ENCODE data around the gene MRPL46. TPM values are rescaled to one million over a fixed set of nuclear protein-coding genes. Genes with fewer than 3 reads are reported as not detected.
A peak's percentile ranks its signal among the peaks of the same experiment; 100 is the strongest.
"Not testable (repeated sequence)": the region's sequence is repeated elsewhere in the genome, so short reads cannot be mapped to it uniquely, and the experiment has no call there.

Gene MRPL46
- total RNA-seq, 1 donor from 2014 or later: 24.9 TPM

DNA sequence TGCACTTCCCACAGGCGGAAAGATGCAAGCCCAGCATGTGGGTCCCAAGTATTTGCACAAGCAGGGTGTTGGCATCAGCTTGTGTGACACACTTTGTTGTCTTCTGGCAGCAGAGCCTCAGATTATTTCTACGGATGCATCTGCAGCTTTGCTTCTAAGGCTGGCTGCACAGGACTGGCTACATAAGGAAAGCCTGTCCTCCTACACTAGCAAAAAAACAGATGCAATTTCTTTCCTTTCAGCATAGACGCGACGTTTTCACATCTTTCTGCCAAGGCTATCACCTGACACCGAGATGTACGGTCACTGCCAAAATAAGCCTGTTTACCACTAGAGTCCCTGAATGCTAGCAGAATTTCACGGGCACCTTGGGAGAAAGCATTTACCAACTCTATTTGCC lies 13.8 kb upstream of the MRPL46 start:
- Mint-ChIP-seq H3K36me3 (ENCODE audit: insufficient read depth) (peaks cover 5% of the 10 kb centered on the region), H3K4me1 (ENCODE audit: low read depth) (peaks cover 2% of the 10 kb centered on the region), H3K27ac (no peak overlapping the region), H3K9me3 (ENCODE audit: low read depth) (no peaks in the 10 kb centered on the region), H3K4me3 (ENCODE audit: low read depth) (no peak overlapping the region), H3K27me3 (peaks cover 6% of the 10 kb centered on the region)
- TF ChIP-seq, protein P1, sequence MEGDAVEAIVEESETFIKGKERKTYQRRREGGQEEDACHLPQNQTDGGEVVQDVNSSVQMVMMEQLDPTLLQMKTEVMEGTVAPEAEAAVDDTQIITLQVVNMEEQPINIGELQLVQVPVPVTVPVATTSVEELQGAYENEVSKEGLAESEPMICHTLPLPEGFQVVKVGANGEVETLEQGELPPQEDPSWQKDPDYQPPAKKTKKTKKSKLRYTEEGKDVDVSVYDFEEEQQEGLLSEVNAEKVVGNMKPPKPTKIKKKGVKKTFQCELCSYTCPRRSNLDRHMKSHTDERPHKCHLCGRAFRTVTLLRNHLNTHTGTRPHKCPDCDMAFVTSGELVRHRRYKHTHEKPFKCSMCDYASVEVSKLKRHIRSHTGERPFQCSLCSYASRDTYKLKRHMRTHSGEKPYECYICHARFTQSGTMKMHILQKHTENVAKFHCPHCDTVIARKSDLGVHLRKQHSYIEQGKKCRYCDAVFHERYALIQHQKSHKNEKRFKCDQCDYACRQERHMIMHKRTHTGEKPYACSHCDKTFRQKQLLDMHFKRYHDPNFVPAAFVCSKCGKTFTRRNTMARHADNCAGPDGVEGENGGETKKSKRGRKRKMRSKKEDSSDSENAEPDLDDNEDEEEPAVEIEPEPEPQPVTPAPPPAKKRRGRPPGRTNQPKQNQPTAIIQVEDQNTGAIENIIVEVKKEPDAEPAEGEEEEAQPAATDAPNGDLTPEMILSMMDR (IDR thresholded peaks at IDR 0.05; ENCODE audit: unreplicated experiment): no peak
- no peak for DNase-seq (ENCODE audit: low spot score, unreplicated experiment)

DNA sequence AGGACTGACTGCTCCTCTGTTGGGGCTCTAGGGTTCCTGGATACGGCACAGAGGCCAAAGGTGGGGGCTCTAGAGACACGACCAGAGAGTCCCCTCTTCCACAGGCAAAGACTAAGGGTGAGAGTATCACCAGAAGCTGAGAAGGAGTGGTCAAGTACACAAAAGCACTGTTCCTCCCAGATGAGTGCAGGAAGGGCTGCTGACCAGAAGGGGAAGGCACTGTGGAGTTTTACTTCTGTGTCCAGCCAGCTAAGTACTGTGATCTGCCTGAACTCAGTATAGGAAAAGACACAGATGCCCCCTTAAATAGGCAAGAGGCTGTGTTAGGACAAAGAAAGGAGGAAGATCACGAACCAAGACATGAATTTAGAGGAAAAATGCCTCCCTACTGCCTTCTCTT lies 12.0 kb upstream of the MRPL46 start:
- H3K9me3 Mint-ChIP-seq (ENCODE audit: low read depth): no peaks in the 10 kb centered on the region
- H3K36me3 Mint-ChIP-seq (ENCODE audit: insufficient read depth): peaks cover 5% of the 10 kb centered on the region
- TF ChIP-seq, protein P1 (IDR thresholded peaks at IDR 0.05; ENCODE audit: unreplicated experiment): no peak
- peaks cover 3% of the 10 kb centered on the region for H3K27me3 Mint-ChIP-seq
- H3K4me1 Mint-ChIP-seq (ENCODE audit: low read depth): no peaks in the 10 kb centered on the region
- no peak overlapping the region for H3K4me3 Mint-ChIP-seq (ENCODE audit: low read depth)
- DNase-seq (ENCODE audit: low spot score, unreplicated experiment): no peak
- no peak overlapping the region for H3K27ac Mint-ChIP-seq

DNA sequence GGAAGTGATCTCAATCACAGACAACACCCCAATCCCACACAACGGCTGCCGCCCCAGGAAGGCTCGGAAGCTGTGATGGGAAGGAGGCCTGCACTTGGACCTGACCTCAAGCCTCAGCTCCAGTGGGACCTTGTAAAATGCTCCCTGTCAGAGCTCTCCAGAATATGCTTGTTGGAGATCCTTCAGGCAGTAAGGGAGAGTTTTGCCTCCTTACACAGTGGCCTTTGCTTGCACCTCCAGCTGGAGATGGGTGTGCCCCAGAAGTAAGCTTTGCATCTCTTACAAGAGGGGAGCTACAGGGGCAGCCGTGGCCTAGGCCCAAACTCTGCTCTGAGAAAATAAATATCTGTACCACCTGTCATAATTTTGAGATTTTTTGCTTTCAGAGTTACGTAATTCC lies 10.7 kb upstream of the MRPL46 start:
- no peak overlapping the region for H3K4me3 Mint-ChIP-seq (ENCODE audit: low read depth)
- H3K4me1 Mint-ChIP-seq (ENCODE audit: low read depth): no peaks in the 10 kb centered on the region
- no peaks in the 10 kb centered on the region for H3K9me3 Mint-ChIP-seq (ENCODE audit: low read depth)
- no peak for DNase-seq (ENCODE audit: low spot score, unreplicated experiment)
- no peaks in the 10 kb centered on the region for H3K27me3 Mint-ChIP-seq
- H3K36me3 Mint-ChIP-seq (ENCODE audit: insufficient read depth): peaks cover 5% of the 10 kb centered on the region
- H3K27ac Mint-ChIP-seq: no peak overlapping the region
- TF ChIP-seq, protein P1 (IDR thresholded peaks at IDR 0.05; ENCODE audit: unreplicated experiment): no peak

DNA sequence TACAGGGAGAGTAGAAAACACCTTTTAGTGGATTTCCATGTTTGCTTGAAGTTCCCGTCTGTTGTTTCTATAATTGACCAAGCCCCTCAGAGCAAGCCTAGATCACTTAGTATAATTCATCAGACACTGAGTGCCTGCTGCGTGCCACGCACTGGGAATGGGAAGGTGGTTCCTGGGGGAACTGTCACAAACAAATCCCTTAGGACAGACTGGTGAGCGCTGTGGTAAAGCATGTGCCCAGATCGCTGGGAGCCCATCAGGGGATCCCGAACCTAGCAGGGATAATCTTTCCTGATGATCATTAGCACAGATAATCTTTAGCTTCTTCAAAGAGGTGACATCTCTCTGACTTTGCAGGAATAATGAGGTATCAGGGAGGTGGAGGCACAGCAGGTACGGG lies 9.9 kb upstream of the MRPL46 start:
- TF ChIP-seq, protein P1 (IDR thresholded peaks at IDR 0.05; ENCODE audit: unreplicated experiment): no peak
- H3K27me3 Mint-ChIP-seq: no peaks in the 10 kb centered on the region
- H3K36me3 Mint-ChIP-seq (ENCODE audit: insufficient read depth): peaks cover 6% of the 10 kb centered on the region
- no peak overlapping the region for H3K4me3 Mint-ChIP-seq (ENCODE audit: low read depth)
- DNase-seq (ENCODE audit: low spot score, unreplicated experiment): no peak
- H3K9me3 Mint-ChIP-seq (ENCODE audit: low read depth): no peaks in the 10 kb centered on the region
- no peak overlapping the region for H3K27ac Mint-ChIP-seq
- no peaks in the 10 kb centered on the region for H3K4me1 Mint-ChIP-seq (ENCODE audit: low read depth)

DNA sequence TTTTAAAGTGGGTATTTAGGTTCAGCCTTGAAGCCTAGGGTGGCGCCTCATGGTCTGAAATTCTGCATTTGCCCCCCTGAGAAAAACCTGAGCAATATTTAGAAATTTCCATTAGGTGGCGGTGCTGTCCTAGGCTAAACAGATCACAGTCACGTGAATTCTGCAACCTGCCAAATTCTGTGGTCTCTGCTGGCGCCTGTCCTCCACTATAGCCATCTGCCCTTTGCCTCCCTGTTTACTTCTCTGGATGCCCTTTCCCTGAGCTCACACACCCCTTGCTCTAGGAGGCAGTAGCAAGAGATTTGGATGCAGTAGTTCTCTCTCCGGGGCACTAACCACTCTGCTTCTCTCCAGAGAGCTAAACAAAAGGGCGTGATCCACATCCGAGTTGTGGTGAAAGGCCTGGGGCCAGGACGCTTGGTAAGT lies 9.5 kb upstream of the MRPL46 start:
- Mint-ChIP-seq H3K4me1 (ENCODE audit: low read depth) (no peaks in the 10 kb centered on the region), H3K4me3 (ENCODE audit: low read depth) (no peak overlapping the region), H3K27me3 (no peaks in the 10 kb centered on the region), H3K27ac (no peak overlapping the region), H3K36me3 (ENCODE audit: insufficient read depth) (peaks cover 7% of the 10 kb centered on the region), H3K9me3 (ENCODE audit: low read depth) (no peaks in the 10 kb centered on the region)
- DNase-seq (ENCODE audit: low spot score, unreplicated experiment): no peak
- TF ChIP-seq, protein P1 (IDR thresholded peaks at IDR 0.05; ENCODE audit: unreplicated experiment): peak; percentile 71

DNA sequence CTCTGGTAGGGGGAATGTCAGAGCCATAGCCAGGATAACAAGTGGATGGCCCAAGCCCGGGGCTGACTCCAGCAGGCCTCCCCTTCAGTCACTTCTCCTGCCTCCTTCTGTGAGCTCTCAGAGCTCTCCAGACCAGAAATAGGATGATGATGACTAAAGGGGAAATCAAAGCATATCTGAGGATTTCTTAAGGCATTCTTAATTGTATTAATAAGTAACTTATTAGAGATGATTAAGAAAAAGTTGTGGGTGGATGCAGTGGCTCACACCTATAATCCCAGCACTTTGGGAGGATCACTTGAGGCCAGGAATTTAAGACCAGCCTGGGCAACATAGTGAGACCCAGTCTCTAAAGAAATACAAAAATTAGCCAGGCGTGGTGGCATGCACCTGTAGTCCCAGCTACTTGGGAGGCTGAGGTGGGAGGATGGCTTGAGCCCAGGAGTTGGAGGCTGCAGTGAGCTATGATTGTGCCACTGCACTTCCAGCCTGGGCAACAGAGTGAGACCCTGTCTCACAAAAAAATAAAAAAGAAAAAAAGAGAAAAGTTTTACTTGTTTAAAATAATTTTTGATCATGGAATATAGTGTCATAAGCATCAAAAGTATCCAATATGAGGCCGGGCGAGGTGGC lies 6.6 kb upstream of the MRPL46 start:
- H3K4me3 Mint-ChIP-seq (ENCODE audit: low read depth); H3K4me1 Mint-ChIP-seq (ENCODE audit: low read depth); H3K9me3 Mint-ChIP-seq (ENCODE audit: low read depth): not testable (repeated sequence)

More for the DNA sequence above, 6.6 kb upstream of the MRPL46 start:
- not testable (repeated sequence) for H3K36me3 Mint-ChIP-seq (ENCODE audit: insufficient read depth); H3K27ac Mint-ChIP-seq; H3K27me3 Mint-ChIP-seq; DNase-seq (ENCODE audit: low spot score, unreplicated experiment)
